HUES6 (cell line): ENCODE results near the gene NPB.

ENCODE experiments used
- H3K27ac ChIP-seq: 2 replicates; pipeline ENCODE4 v1.7.0; 2013; ENCODE audit warnings: low read depth, mild to moderate bottlenecking, low read length, inconsistent platforms
- H3K27me3 ChIP-seq: 2 replicates; pipeline ENCODE4 v1.6.1; 2013; ENCODE audit warnings: low read length; ENCODE audit not compliant: control insufficient read depth, insufficient read depth
- H3K36me3 ChIP-seq: 2 replicates; pipeline ENCODE4 v1.6.1; 2013; ENCODE audit warnings: low read length; ENCODE audit not compliant: control insufficient read depth, insufficient read depth
- H3K4me1 ChIP-seq: 2 replicates; pipeline ENCODE4 v1.6.1; 2013; ENCODE audit warnings: low read length; ENCODE audit not compliant: control insufficient read depth, insufficient read depth
- H3K4me3 ChIP-seq: 2 replicates; pipeline ENCODE4 v1.5.1; 2013; ENCODE audit warnings: low read depth, low read length
- H3K9ac ChIP-seq: one replicate; pipeline ENCODE4 v1.6.1; 2013; ENCODE audit warnings: mild to moderate bottlenecking, low read length
- H3K9me3 ChIP-seq: 2 replicates; pipeline ENCODE4 v1.6.1; 2013; ENCODE audit warnings: low read depth, low read length; ENCODE audit not compliant: control insufficient read depth, insufficient read depth

The NPB gene

GRCh38 chr17:81865358-81865732 lies 36.7 kb upstream of the NPB start:
- Histone ChIP-seq H3K36me3 (peaks cover 53% of the 10 kb centered on the region), H3K9me3 (no peaks in the 10 kb centered on the region), H3K4me3 (no peak overlapping the region), H3K9ac (no peak overlapping the region), H3K27ac (no peak overlapping the region), H3K27me3 (no peaks in the 10 kb centered on the region), H3K4me1 (peaks cover 38% of the 10 kb centered on the region)

GRCh38 chr17:81865733-81866439 lies 36.2 kb upstream of the NPB start:
- H3K27ac ChIP-seq, result no peak overlapping the region
- H3K36me3 ChIP-seq, result peaks cover 53% of the 10 kb centered on the region
- H3K27me3 ChIP-seq, result no peaks in the 10 kb centered on the region
- peaks cover 38% of the 10 kb centered on the region for H3K4me1 ChIP-seq
- H3K4me3 ChIP-seq, result no peak overlapping the region
- no peaks in the 10 kb centered on the region for H3K9me3 ChIP-seq
- no peak overlapping the region for H3K9ac ChIP-seq

- no peaks in the 10 kb centered on the region for H3K9me3 ChIP-seq
- H3K27me3 ChIP-seq, result no peaks in the 10 kb centered on the region
- H3K4me3 ChIP-seq, result no peak overlapping the region
- H3K9ac ChIP-seq, result no peak overlapping the region
- peaks cover 38% of the 10 kb centered on the region for H3K4me1 ChIP-seq
- peaks cover 53% of the 10 kb centered on the region for H3K36me3 ChIP-seq
- H3K27ac ChIP-seq, result no peak overlapping the region
These were observed 35.4 kb upstream of the NPB start for GRCh38 chr17:81866440-81867169.

GRCh38 chr17:81867170-81867990 lies 34.7 kb upstream of the NPB start:
- Histone ChIP-seq H3K9ac (peak overlapping the region; percentile 56), H3K36me3 (peaks cover 53% of the 10 kb centered on the region), H3K9me3 (no peaks in the 10 kb centered on the region), H3K27ac (0 out of 2 replicates have a peak overlapping the region, but pooled peaks have one; percentile 74), H3K27me3 (no peaks in the 10 kb centered on the region), H3K4me3 (no peak overlapping the region), H3K4me1 (peaks cover 38% of the 10 kb centered on the region)

- Histone ChIP-seq H3K36me3 (peaks cover 47% of the 10 kb centered on the region), H3K9ac (peak overlapping the region; percentile 56)
These were observed 33.9 kb upstream of the NPB start for GRCh38 chr17:81867991-81868673.

GRCh38 chr17:81868674-81869220 lies 33.3 kb upstream of the NPB start:
- H3K27ac ChIP-seq, result peak overlapping the region; percentile 74; the same call in 1 of the 2 replicates
- peaks cover 41% of the 10 kb centered on the region for H3K36me3 ChIP-seq
- H3K9ac ChIP-seq, result peak overlapping the region; percentile 67
- H3K4me1 ChIP-seq, result peaks cover 38% of the 10 kb centered on the region
- no peaks in the 10 kb centered on the region for H3K9me3 ChIP-seq
- H3K27me3 ChIP-seq, result no peaks in the 10 kb centered on the region
- H3K4me3 ChIP-seq, result peak overlapping the region; percentile 65

More at GRCh38 chr17:81867991-81868673, 33.9 kb upstream of the NPB start:
- Histone ChIP-seq H3K27ac (peak overlapping the region; percentile 74; the same call in 1 of the 2 replicates), H3K27me3 (no peaks in the 10 kb centered on the region), H3K4me1 (peaks cover 38% of the 10 kb centered on the region), H3K4me3 (no peak overlapping the region), H3K9me3 (no peaks in the 10 kb centered on the region)

- Histone ChIP-seq H3K4me3 (peak overlapping the region; percentile 65), H3K27ac (peak overlapping the region; percentile 74; the same call in 1 of the 2 replicates), H3K9ac (peak overlapping the region; percentile 94), H3K27me3 (no peaks in the 10 kb centered on the region), H3K36me3 (peaks cover 34% of the 10 kb centered on the region), H3K9me3 (no peaks in the 10 kb centered on the region), H3K4me1 (peaks cover 38% of the 10 kb centered on the region)
These were observed 32.6 kb upstream of the NPB start for GRCh38 chr17:81869221-81870130.

GRCh38 chr17:81870131-81870980 lies 31.7 kb upstream of the NPB start:
- Histone ChIP-seq H3K4me3 (peak overlapping the region; percentile 65), H3K9me3 (no peaks in the 10 kb centered on the region), H3K9ac (peak overlapping the region; percentile 94), H3K27ac (peak overlapping the region; percentile 57; the same call in 1 of the 2 replicates), H3K4me1 (peaks cover 38% of the 10 kb centered on the region), H3K27me3 (no peaks in the 10 kb centered on the region), H3K36me3 (peaks cover 27% of the 10 kb centered on the region)

- Histone ChIP-seq H3K27ac (peak within 1 kb of the TSS; percentile 99), H3K4me3 (peak within 1 kb of the TSS; percentile 96), H3K4me1 (peaks cover 38% of the 10 kb centered on the region), H3K9ac (peak within 1 kb of the TSS; percentile 98), H3K36me3 (peaks cover 21% of the 10 kb centered on the region), H3K9me3 (no peaks in the 10 kb centered on the region), H3K27me3 (no peaks in the 10 kb centered on the region)
These were observed 31.1 kb upstream of the NPB start, which contains the start of gene ARHGDIA for GRCh38 chr17:81870981-81871386. ARHGDIA (minus strand) TSS chr17:81871337; CDS start chr17:81869930, 1,407 bp downstream.
